GM23338 (cell line): ENCODE measurements around the gene CITED1. TPM values are rescaled to one million over a fixed set of nuclear protein-coding genes. Genes with fewer than 3 reads are reported as not detected.

Experiments used
- ATAC-seq: fragments of 200-7000 bp; cut with Tn5 transposase; 3 replicates; pipeline ENCODE4 v1.9.1; 2020
- DNase-seq: peaks from one replicate; pipeline ENCODE4 v3.0.0-alpha.2; 2015; ENCODE audit warnings: low spot score
- H2AFZ ChIP-seq: fragments of 200-600 bp; sonication (generic); 2 replicates; pipeline ENCODE4 v1.8.0; 2016; ENCODE audit warnings: antibody characterized with exemption, mild to moderate bottlenecking, moderate library complexity
- H3F3A ChIP-seq: fragments of 200-600 bp; sonication (generic); replicated peaks from 2 replicates; pipeline ENCODE4 v1.8.0; 2017; ENCODE audit warnings: antibody characterized with exemption, mixed run types, low read depth
- H3K27ac ChIP-seq: fragments of 200-600 bp; sonication (generic); 2 replicates; pipeline ENCODE4 v1.6.1; 2016; ENCODE audit warnings: low read depth
- H3K27me3 ChIP-seq: fragments of 200-600 bp; sonication (generic); 2 replicates; pipeline ENCODE4 v1.8.0; 2016; ENCODE audit warnings: mild to moderate bottlenecking, mixed run types, moderate library complexity; ENCODE audit not compliant: insufficient read depth
- H3K36me3 ChIP-seq: fragments of 200-600 bp; sonication (generic); 2 replicates; pipeline ENCODE4 v1.8.0; 2016; ENCODE audit warnings: mild to moderate bottlenecking; ENCODE audit not compliant: insufficient read depth
- H3K4me1 ChIP-seq: fragments of 200-600 bp; sonication (generic); 2 replicates; pipeline ENCODE4 v1.8.0; 2016; ENCODE audit warnings: mild to moderate bottlenecking, moderate library complexity; ENCODE audit not compliant: insufficient read depth
- H3K4me2 ChIP-seq: fragments of 200-600 bp; sonication (generic); 2 replicates; pipeline ENCODE4 v1.7.1; 2017; ENCODE audit warnings: mixed run types
- H3K4me3 ChIP-seq: fragments of 200-600 bp; sonication (generic); 2 replicates; pipeline ENCODE4 v1.6.1; 2016; ENCODE audit warnings: mixed run types
- H3K79me2 ChIP-seq: fragments of 200-600 bp; sonication (generic); replicated peaks from 2 replicates; pipeline ENCODE4 v1.8.0; 2017; ENCODE audit warnings: mild to moderate bottlenecking; ENCODE audit not compliant: insufficient read depth
- H3K9me2 ChIP-seq: fragments of 200-600 bp; sonication (generic); 2 replicates; pipeline ENCODE4 v1.8.0; 2017; ENCODE audit not compliant: insufficient read depth
- H4K20me1 ChIP-seq: fragments of 200-600 bp; sonication (generic); replicated peaks from 2 replicates; pipeline ENCODE4 v1.8.0; 2017; ENCODE audit warnings: mild to moderate bottlenecking; ENCODE audit not compliant: insufficient read depth
- H3K27ac Mint-ChIP-seq: 2 replicates; pipeline ENCODE4 v1.8.0; 2020; ENCODE audit warnings: inconsistent platforms, mild to moderate bottlenecking, moderate library complexity, mixed read lengths
- H3K27me3 Mint-ChIP-seq: 3 replicates; pipeline ENCODE4 v1.8.0; 2022; ENCODE audit warnings: low read depth, mild to moderate bottlenecking, moderate library complexity, mixed read lengths, inconsistent platforms; ENCODE audit not compliant: insufficient read depth, poor library complexity
- H3K36me3 Mint-ChIP-seq: 3 replicates; pipeline ENCODE4 v1.8.0; 2021; ENCODE audit warnings: low read depth, mild to moderate bottlenecking, inconsistent platforms, moderate library complexity, mixed read lengths
- H3K4me1 Mint-ChIP-seq: 3 replicates; pipeline ENCODE4 v1.8.0; 2020; ENCODE audit warnings: mild to moderate bottlenecking, inconsistent platforms, mixed read lengths
- H3K4me3 Mint-ChIP-seq: 3 replicates; pipeline ENCODE4 v1.8.0; 2021; ENCODE audit warnings: moderate library complexity, mild to moderate bottlenecking, inconsistent platforms, mixed read lengths
- H3K9me3 Mint-ChIP-seq: 3 replicates; pipeline ENCODE4 v1.8.0; 2020; ENCODE audit warnings: moderate library complexity, mild to moderate bottlenecking, inconsistent platforms, mixed read lengths
- CREB1 ChIP-seq: fragments of 250-450 bp; sonication (Bioruptor Pico); IDR thresholded peaks from 2 replicates; pipeline ENCODE4 v1.5.0; 2020; ENCODE audit warnings: low read depth, mild to moderate bottlenecking, moderate library complexity
- JUNB ChIP-seq: IDR thresholded peaks from one replicate; pipeline ENCODE4 v1.6.1; 2016; ENCODE audit warnings: antibody characterized with exemption; ENCODE audit not compliant: unreplicated experiment
- NANOG ChIP-seq: IDR thresholded peaks from 2 replicates; pipeline ENCODE4 v1.6.1; 2016; ENCODE audit warnings: antibody characterized with exemption, borderline replicate concordance
- POLR2AphosphoS5 ChIP-seq: IDR thresholded peaks from 2 replicates; pipeline ENCODE4 v1.6.1; 2016; ENCODE audit warnings: antibody characterized with exemption, low read depth
- STAT1 ChIP-seq: IDR thresholded peaks from one replicate; pipeline ENCODE4 v1.6.1; 2016; ENCODE audit warnings: antibody characterized with exemption; ENCODE audit not compliant: unreplicated experiment
- ZNF114 ChIP-seq: fragments of 250-450 bp; sonication (Bioruptor Pico); IDR thresholded peaks from 2 replicates; pipeline ENCODE4 v1.5.0; 2020; ENCODE audit warnings: mild to moderate bottlenecking, moderate library complexity
- ZNF331 ChIP-seq: fragments of 250-450 bp; sonication (Bioruptor Pico); IDR thresholded peaks from 2 replicates; pipeline ENCODE4 v1.5.0; 2020; ENCODE audit warnings: low read depth, mild to moderate bottlenecking, moderate library complexity
- polyA plus RNA-seq: library from polyadenylated mRNA; unstranded; fragments of >200 nt; fragmentation: Nextera tagmentation; extraction: Ambion mirVana; gene quantifications from 2 replicates; pipeline ENCODE4 v1.2.1, GENCODE V29; 2016
- total RNA-seq: library from RNA; depleted of rRNA; stranded (reverse); fragments of >200 nt; shearing (Covaris generic); gene quantifications from 2 replicates; pipeline ENCODE4 v1.2.3, GENCODE V29; 2014
- TF ChIP-seq, protein P1 (sequence below): IDR thresholded peaks from 2 replicates; pipeline ENCODE4 v1.6.1; 2016; ENCODE audit warnings: antibody characterized with exemption

The CITED1 gene
- total and polyA plus RNA-seq, 2 experiments from 2014 or later: 0.45 to 1.1 TPM

GRCh38 chrX:72294497-72294896, 11.2 kb downstream of the CITED1 start:
- H3K27ac ChIP-seq: no peak overlapping the region
- Mint-ChIP-seq H3K9me3 (no peaks in the 10 kb centered on the region; the same call in 2 of the 3 replicates), H3K4me3 (no peak overlapping the region), H3K36me3 (no peaks in the 10 kb centered on the region), H3K27me3 (peaks cover 6% of the 10 kb centered on the region), H3K4me1 (no peaks in the 10 kb centered on the region; the same call in 2 of the 3 replicates), H3K27ac (no peak overlapping the region)
- no peaks in the 10 kb centered on the region for H3K79me2 ChIP-seq
- no peaks in the 10 kb centered on the region for H3K27me3 ChIP-seq
- H2AFZ ChIP-seq: no peak overlapping the region
- no peaks in the 10 kb centered on the region for H3K36me3 ChIP-seq
- H4K20me1 ChIP-seq: no peaks in the 10 kb centered on the region
- H3K9me2 ChIP-seq: no peaks in the 10 kb centered on the region
- no peak overlapping the region for H3K4me2 ChIP-seq
- no peak for ATAC-seq
- no peaks in the 10 kb centered on the region for H3F3A ChIP-seq
- TF ChIP-seq JUNB (no peak), STAT1 (no peak)
- TF ChIP-seq, protein P1, sequence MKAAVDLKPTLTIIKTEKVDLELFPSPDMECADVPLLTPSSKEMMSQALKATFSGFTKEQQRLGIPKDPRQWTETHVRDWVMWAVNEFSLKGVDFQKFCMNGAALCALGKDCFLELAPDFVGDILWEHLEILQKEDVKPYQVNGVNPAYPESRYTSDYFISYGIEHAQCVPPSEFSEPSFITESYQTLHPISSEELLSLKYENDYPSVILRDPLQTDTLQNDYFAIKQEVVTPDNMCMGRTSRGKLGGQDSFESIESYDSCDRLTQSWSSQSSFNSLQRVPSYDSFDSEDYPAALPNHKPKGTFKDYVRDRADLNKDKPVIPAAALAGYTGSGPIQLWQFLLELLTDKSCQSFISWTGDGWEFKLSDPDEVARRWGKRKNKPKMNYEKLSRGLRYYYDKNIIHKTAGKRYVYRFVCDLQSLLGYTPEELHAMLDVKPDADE: no peak
- DNase-seq: no peak
- H3K4me3 ChIP-seq: no peak overlapping the region
- H3K4me1 ChIP-seq: no peaks in the 10 kb centered on the region

DNA sequence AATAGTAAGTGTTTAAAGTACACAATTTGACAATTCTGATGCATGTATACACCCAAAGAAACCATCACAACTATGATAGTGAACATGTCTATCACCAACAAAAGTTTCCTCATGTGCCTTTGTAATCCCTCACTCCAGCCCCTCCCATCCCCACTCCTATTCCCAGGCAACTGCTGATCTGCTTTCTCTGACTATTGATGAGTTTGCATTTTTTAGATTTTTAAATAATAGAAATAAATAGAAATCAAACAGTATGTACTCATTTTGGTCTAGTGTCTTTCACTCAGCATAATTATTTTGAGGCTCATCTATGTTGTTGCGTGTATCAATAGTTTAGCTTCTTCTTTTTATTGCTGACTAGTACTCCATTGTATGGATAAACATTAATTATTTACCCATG, 23.4 kb downstream of the CITED1 start:
- Mint-ChIP-seq H3K27ac (no peak overlapping the region), H3K27me3 (peaks cover 4% of the 10 kb centered on the region), H3K9me3 (no peaks in the 10 kb centered on the region), H3K4me1 (peaks cover 11% of the 10 kb centered on the region), H3K36me3 (no peaks in the 10 kb centered on the region), H3K4me3 (no peak overlapping the region)
- no peak overlapping the region for H3K4me3 ChIP-seq
- no peaks in the 10 kb centered on the region for H4K20me1 ChIP-seq
- no peak overlapping the region for H2AFZ ChIP-seq
- H3K27me3 ChIP-seq: no peaks in the 10 kb centered on the region
- H3K4me1 ChIP-seq: no peaks in the 10 kb centered on the region
- H3K4me2 ChIP-seq: no peak overlapping the region
- H3K36me3 ChIP-seq: no peaks in the 10 kb centered on the region
- ATAC-seq (no peak), DNase-seq (no peak)
- no peaks in the 10 kb centered on the region for H3F3A ChIP-seq
- no peaks in the 10 kb centered on the region for H3K79me2 ChIP-seq
- TF ChIP-seq ZNF114 (no peak), JUNB (no peak), NANOG (no peak), POLR2AphosphoS5 (no peak), ZNF331 (no peak)
- TF ChIP-seq, protein P1: no peak
- no peaks in the 10 kb centered on the region for H3K9me2 ChIP-seq
- H3K27ac ChIP-seq: no peak overlapping the region

DNA sequence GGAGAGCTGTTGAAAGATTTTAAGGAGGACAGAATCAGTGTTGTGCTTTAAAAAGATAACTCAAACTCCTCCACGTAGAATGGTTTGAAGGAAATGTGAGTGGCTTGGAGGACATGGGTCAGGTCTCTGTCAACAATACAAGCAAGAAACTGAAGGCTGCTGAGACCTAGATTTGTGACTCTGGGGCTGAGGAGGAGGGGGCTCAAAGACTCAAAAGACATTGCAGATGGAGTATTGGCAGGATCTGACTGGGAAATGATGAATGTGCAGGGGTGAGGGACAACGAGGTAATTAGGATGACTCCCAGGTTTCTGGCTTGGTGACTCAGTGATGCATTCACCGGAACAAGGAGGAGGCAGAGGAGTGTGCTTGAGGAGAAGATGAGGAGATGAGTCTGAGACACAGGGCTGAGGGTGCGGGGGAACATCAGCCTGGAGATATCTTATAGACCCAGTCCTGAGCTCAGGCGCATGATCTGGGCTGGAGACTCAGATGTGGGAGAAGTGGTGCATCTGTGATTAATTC, 25.3 kb downstream of the CITED1 start:
- Histone ChIP-seq H3K79me2 (peaks cover 16% of the 10 kb centered on the region), H3K27ac (no peak overlapping the region), H3F3A (peaks cover 5% of the 10 kb centered on the region; the same call in 1 of the 2 replicates), H3K4me1 (peaks cover 8% of the 10 kb centered on the region; the same call in 1 of the 2 replicates), H3K4me2 (no peak overlapping the region), H3K9me2 (no peaks in the 10 kb centered on the region), H3K36me3 (no peaks in the 10 kb centered on the region), H3K4me3 (no peak overlapping the region), H3K27me3 (no peaks in the 10 kb centered on the region), H2AFZ (no peak overlapping the region), H4K20me1 (peaks cover 5% of the 10 kb centered on the region)
- Mint-ChIP-seq H3K4me1 (peaks cover 16% of the 10 kb centered on the region), H3K36me3 (peaks cover 11% of the 10 kb centered on the region), H3K4me3 (no peak overlapping the region), H3K9me3 (no peaks in the 10 kb centered on the region), H3K27ac (no peak overlapping the region), H3K27me3 (peaks cover 4% of the 10 kb centered on the region)
- no peak for DNase-seq
- ATAC-seq: no peak
- no peak for TF ChIP-seq NANOG
- TF ChIP-seq, protein P1: no peak
- TF ChIP-seq CREB1 (CRISPR knock-in tag): no peak
- TF ChIP-seq ZNF114: no peak
- no peak for TF ChIP-seq ZNF331
